ENCODE measurements around the gene ENPEP. TPM values are rescaled to one million over a fixed set of nuclear protein-coding genes. Genes with fewer than 3 reads are reported as not detected.
"Not testable (repeated sequence)": the region's sequence is repeated elsewhere in the genome, so short reads cannot be mapped to it uniquely, and the experiment has no call there.

Gene ENPEP
- total and polyA plus RNA-seq, 12 donors, result 2.5 to 9.0 (median 4.9) TPM

- no peak for TF ChIP-seq POLR2A (IDR thresholded peaks at IDR 0.05)
- TF ChIP-seq, protein P1, sequence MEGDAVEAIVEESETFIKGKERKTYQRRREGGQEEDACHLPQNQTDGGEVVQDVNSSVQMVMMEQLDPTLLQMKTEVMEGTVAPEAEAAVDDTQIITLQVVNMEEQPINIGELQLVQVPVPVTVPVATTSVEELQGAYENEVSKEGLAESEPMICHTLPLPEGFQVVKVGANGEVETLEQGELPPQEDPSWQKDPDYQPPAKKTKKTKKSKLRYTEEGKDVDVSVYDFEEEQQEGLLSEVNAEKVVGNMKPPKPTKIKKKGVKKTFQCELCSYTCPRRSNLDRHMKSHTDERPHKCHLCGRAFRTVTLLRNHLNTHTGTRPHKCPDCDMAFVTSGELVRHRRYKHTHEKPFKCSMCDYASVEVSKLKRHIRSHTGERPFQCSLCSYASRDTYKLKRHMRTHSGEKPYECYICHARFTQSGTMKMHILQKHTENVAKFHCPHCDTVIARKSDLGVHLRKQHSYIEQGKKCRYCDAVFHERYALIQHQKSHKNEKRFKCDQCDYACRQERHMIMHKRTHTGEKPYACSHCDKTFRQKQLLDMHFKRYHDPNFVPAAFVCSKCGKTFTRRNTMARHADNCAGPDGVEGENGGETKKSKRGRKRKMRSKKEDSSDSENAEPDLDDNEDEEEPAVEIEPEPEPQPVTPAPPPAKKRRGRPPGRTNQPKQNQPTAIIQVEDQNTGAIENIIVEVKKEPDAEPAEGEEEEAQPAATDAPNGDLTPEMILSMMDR (IDR thresholded peaks at IDR 0.05), result no peak
- no peak overlapping the region for H3K4me3 ChIP-seq
- no peaks in the 10 kb centered on the region for H3K27me3 ChIP-seq
- H3K9me3 ChIP-seq (replicated peaks in 1 of 3), result no peaks in the 10 kb centered on the region
- no peak for DNase-seq
- H3K36me3 ChIP-seq (replicated peaks in 1 of 2), result no peaks in the 10 kb centered on the region
- no peak overlapping the region for H3K27ac ChIP-seq
- intact Hi-C loops (cut with DNase I), result no loop called here
- H3K4me1 ChIP-seq (replicated peaks in 1 of 2), result no peaks in the 10 kb centered on the region
- 29 to 43% (median 39%) methylated on average over 4 of the region's 4 CpGs for WGBS, 4 donors
Measured at GRCh38 chr4:110486256-110486655, 10.3 kb downstream of the ENPEP start.

- H3K27me3 ChIP-seq; H3K4me3 ChIP-seq; intact Hi-C loops (cut with DNase I); H3K9me3 ChIP-seq (replicated peaks in 1 of 3); DNase-seq; H3K36me3 ChIP-seq (replicated peaks in 1 of 2); H3K4me1 ChIP-seq (replicated peaks in 1 of 2): not testable (repeated sequence)
- WGBS, 4 donors, result 66 to 75% (median 73%) methylated on average over 4 of the region's 4 CpGs
- H3K27ac ChIP-seq, result peak overlapping the region in 1 of 5 donors; percentile 38
Measured at GRCh38 chr4:110486850-110487249, 10.9 kb downstream of the ENPEP start.

DNA sequence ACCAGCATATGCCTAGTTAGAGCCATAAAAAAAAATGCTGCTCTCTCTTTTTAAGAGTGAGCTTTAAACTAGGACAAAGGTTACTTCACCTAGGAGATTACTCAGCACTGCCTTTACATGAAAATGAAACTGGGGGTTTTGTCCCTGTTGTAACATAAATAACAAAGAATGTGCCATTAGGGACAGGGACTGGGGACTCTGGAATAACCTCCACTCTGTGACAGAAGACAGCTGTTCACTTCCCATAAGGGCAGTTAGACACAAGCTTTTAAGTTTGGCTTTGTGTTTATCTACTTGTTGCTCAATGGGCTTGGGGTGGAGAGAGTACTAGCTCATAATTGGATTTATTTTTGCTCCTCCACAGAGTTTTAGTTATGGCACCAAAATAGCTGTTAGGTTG is 11.9 kb downstream of the ENPEP start:
- intact Hi-C loops (cut with DNase I), result no loop called here
- Histone ChIP-seq H3K27me3 (no peaks in the 10 kb centered on the region), H3K9me3 (replicated peaks in 1 of 3) (no peaks in the 10 kb centered on the region), H3K4me1 (replicated peaks in 1 of 2) (no peaks in the 10 kb centered on the region), H3K27ac (no peak overlapping the region), H3K4me3 (no peak overlapping the region), H3K36me3 (replicated peaks in 1 of 2) (no peaks in the 10 kb centered on the region)
- no peak for TF ChIP-seq POLR2A (IDR thresholded peaks at IDR 0.05)
- TF ChIP-seq, protein P1 (IDR thresholded peaks at IDR 0.05), result no peak
- DNase-seq, result no peak

- no peak for DNase-seq
- Histone ChIP-seq H3K4me1 (replicated peaks in 1 of 2) (no peaks in the 10 kb centered on the region), H3K36me3 (replicated peaks in 1 of 2) (no peaks in the 10 kb centered on the region), H3K27ac (no peak overlapping the region), H3K27me3 (no peaks in the 10 kb centered on the region), H3K9me3 (replicated peaks in 1 of 3) (no peaks in the 10 kb centered on the region), H3K4me3 (no peak overlapping the region)
- intact Hi-C loops (cut with DNase I), result no loop called here
- TF ChIP-seq POLR2A (IDR thresholded peaks at IDR 0.05), result no peak
- TF ChIP-seq, protein P1 (IDR thresholded peaks at IDR 0.05), result no peak
- WGBS, 4 donors, result 80 to 87% (median 81%) methylated on average over 6 of the region's 6 CpGs
Measured at GRCh38 chr4:110489901-110490508, 14.1 kb downstream of the ENPEP start.

GRCh38 chr4:110492522-110492921 is 16.6 kb downstream of the ENPEP start:
- no peak for TF ChIP-seq POLR2A (IDR thresholded peaks at IDR 0.05)
- TF ChIP-seq, protein P1 (IDR thresholded peaks at IDR 0.05), result no peak
- no peaks in the 10 kb centered on the region for H3K36me3 ChIP-seq (replicated peaks in 1 of 2)
- intact Hi-C loops (cut with DNase I), result no loop called here
- no peak for DNase-seq
- H3K4me1 ChIP-seq (replicated peaks in 1 of 2), result no peaks in the 10 kb centered on the region
- H3K27ac ChIP-seq, result no peak overlapping the region
- no peaks in the 10 kb centered on the region for H3K9me3 ChIP-seq (replicated peaks in 1 of 3)
- 64 to 71% (median 66%) methylated on average over 5 of the region's 5 CpGs for WGBS, 4 donors
- no peak overlapping the region for H3K4me3 ChIP-seq
- H3K27me3 ChIP-seq, result no peaks in the 10 kb centered on the region

Measured in adrenal gland (tissue), 12 donors.